Rectal smooth muscle tissue (tissue), 1 donor: ENCODE data around the gene ARHGEF7.
A peak's percentile ranks its signal among the peaks of the same experiment; 100 is the strongest.

Experiments
- H3K27ac ChIP-seq: one replicate; pipeline ENCODE4 v1.7.0; 2013; ENCODE audit warnings: low read depth, low read length, inconsistent platforms
- H3K27me3 ChIP-seq: one replicate; pipeline ENCODE4 v1.7.0; 2013; ENCODE audit warnings: low read length; ENCODE audit not compliant: control insufficient read depth, insufficient read depth
- H3K36me3 ChIP-seq: one replicate; pipeline ENCODE4 v1.7.0; 2013; ENCODE audit warnings: low read length; ENCODE audit not compliant: control insufficient read depth, insufficient read depth
- H3K4me1 ChIP-seq: one replicate; pipeline ENCODE4 v1.7.0; 2013; ENCODE audit warnings: low read length; ENCODE audit not compliant: control insufficient read depth, insufficient read depth
- H3K4me3 ChIP-seq: one replicate; pipeline ENCODE4 v1.7.0; 2013; ENCODE audit warnings: low read length
- H3K9ac ChIP-seq: one replicate; pipeline ENCODE4 v1.7.0; 2013; ENCODE audit warnings: low read length

Gene ARHGEF7

GRCh38 chr13:111202156-111202621, 87.1 kb downstream of the ARHGEF7 start:
- Histone ChIP-seq H3K4me3 (no peak overlapping the region), H3K27me3 (no peaks in the 10 kb centered on the region), H3K36me3 (peaks cover 2% of the 10 kb centered on the region), H3K4me1 (peaks cover 4% of the 10 kb centered on the region), H3K27ac (no peak overlapping the region), H3K9ac (no peak overlapping the region)

GRCh38 chr13:111202745-111203144, 87.6 kb downstream of the ARHGEF7 start:
- Histone ChIP-seq H3K27ac (no peak overlapping the region), H3K9ac (no peak overlapping the region), H3K36me3 (peaks cover 2% of the 10 kb centered on the region), H3K4me3 (no peak overlapping the region), H3K27me3 (no peaks in the 10 kb centered on the region), H3K4me1 (peaks cover 4% of the 10 kb centered on the region)

GRCh38 chr13:111203736-111204389, 88.8 kb downstream of the ARHGEF7 start:
- H3K4me1 ChIP-seq: peaks cover 4% of the 10 kb centered on the region
- H3K36me3 ChIP-seq: peaks cover 2% of the 10 kb centered on the region
- no peak overlapping the region for H3K9ac ChIP-seq
- no peak overlapping the region for H3K4me3 ChIP-seq
- no peak overlapping the region for H3K27ac ChIP-seq
- H3K27me3 ChIP-seq: no peaks in the 10 kb centered on the region

DNA sequence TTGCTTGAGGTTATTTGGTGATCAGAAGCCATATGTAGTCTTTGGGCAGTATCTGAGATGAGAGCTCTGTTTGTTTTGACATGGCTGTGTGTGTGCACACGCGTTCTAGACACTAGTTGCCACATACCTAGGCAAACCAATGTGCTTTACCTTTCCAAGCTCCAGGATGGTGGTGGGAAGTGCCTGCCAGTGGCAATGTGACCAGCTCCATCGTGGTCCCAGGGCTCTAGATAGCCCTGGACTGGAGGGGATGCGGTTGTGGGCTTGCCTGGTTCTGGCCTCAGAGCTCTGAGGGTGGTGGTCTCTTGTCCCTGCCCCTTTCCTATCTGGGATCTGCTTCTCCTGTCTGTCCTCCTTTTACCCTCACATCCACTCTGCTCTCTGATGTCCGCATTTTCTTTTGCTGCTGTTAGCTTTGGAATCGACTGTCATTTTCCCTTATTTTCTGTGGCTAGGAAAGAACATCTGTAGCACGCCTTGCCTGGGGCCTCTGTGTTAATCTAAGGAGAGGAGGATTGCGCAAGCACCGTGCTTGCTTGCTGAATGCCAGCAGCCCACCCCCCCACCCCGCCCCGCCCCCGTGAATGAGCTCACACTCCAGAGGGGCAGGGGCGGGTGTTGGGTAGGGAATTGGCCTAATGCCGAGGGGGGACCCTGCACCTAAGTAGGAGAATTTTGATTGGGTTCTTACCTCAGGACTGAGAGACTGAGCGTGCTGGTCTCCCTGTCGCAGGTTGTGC, 89.5 kb downstream of the ARHGEF7 start:
- Histone ChIP-seq H3K36me3 (peaks cover 2% of the 10 kb centered on the region), H3K4me3 (no peak overlapping the region), H3K4me1 (peaks cover 4% of the 10 kb centered on the region), H3K27ac (no peak overlapping the region), H3K9ac (no peak overlapping the region), H3K27me3 (no peaks in the 10 kb centered on the region)

DNA sequence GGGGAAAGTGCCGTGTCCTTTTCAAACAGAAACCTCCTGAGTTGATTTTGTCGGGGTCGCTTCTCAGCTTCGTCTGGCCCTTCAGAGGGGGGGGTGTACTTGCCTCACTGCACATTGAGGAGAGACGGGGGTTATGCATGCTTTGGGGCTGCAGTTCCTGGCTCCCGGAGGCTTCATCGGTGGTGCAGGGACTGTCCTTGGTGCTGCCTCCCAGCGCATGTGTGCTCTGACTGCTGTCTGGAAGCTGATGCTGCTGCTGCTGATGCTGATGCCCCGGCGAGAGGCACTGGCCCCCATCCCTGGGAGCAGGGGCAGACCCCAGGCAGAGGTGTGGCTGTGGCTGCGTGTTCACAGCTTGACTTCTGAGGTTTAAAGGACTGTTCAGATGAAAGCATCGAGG, 91.0 kb downstream of the ARHGEF7 start:
- H3K9ac ChIP-seq: no peak overlapping the region
- H3K27ac ChIP-seq: no peak overlapping the region
- no peaks in the 10 kb centered on the region for H3K27me3 ChIP-seq
- no peak overlapping the region for H3K4me3 ChIP-seq
- peaks cover 13% of the 10 kb centered on the region for H3K4me1 ChIP-seq
- peaks cover 2% of the 10 kb centered on the region for H3K36me3 ChIP-seq

- Histone ChIP-seq H3K4me3 (no peak overlapping the region), H3K27me3 (no peaks in the 10 kb centered on the region), H3K27ac (no peak overlapping the region), H3K36me3 (peaks cover 2% of the 10 kb centered on the region), H3K9ac (no peak overlapping the region), H3K4me1 (peaks cover 13% of the 10 kb centered on the region)
Measured at GRCh38 chr13:111209613-111210012, 94.5 kb downstream of the ARHGEF7 start.

DNA sequence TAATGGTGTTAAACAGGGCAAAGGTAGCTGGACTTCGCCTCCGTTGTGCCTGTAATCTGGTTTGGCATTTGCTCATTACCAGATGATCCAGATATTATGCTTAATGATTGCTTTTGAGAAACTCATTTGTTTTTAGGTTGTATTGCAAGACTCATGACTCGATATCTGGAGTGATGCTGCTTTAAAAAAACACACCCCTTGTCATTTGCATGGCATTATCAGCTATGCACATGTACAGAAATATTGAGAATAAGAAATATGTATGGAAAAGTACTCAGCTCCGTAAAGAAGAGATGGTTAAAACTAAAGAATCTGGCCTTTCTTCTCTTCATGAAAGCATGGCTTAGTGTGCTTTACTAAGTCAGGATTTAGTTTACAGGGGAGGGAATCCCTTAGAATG, 95.0 kb downstream of the ARHGEF7 start:
- H3K4me1 ChIP-seq: peaks cover 13% of the 10 kb centered on the region
- H3K27ac ChIP-seq: no peak overlapping the region
- no peak overlapping the region for H3K9ac ChIP-seq
- H3K36me3 ChIP-seq: peaks cover 2% of the 10 kb centered on the region
- H3K4me3 ChIP-seq: no peak overlapping the region
- no peaks in the 10 kb centered on the region for H3K27me3 ChIP-seq

DNA sequence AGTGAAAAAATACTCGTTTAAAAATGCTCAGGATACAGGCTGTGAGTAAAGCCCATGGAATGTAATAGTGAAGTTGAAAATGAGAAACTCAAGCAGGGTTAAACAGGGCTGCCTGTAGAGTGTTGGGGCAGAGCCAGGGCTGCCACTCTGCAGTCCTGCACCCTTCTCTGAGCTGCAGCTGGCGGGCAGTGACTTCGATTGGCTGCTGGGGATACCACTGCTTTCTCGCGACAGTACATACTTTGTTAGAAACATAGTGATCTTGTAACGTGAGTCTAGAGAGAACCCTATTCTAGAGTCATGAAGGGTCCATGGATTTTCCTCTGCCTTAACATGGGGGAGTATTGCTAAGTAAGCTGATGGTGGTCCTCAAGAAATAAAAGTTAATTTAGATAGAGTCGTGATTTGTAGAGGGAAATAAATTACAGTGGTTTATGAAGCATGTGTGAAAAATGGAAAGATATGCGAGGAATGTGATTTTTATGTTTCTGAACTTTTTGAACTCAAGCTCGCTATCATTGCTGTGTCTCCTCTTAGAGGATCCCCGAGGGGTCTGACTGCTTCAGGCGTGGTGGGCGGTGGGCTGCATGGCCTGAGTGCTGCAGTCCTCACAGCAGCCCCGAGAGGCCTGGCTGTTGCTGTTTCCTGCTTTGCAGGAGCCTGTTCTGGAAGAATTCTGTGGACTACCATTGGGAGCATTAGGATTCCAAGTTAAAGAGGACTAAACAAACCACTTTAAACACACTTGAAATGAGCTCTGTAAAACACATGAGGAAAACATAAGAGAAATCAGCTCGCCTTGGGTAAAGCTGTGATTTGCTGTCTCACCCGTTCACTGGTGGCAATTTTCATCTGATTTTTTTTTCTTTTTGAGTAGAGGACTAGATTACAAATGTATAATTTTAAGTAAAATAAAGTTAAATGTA, 95.7 kb downstream of the ARHGEF7 start:
- Histone ChIP-seq H3K4me3 (peak overlapping the region; percentile 23), H3K27ac (no peak overlapping the region), H3K27me3 (no peaks in the 10 kb centered on the region), H3K4me1 (peaks cover 13% of the 10 kb centered on the region), H3K36me3 (peaks cover under 1% of the 10 kb centered on the region), H3K9ac (no peak overlapping the region)

DNA sequence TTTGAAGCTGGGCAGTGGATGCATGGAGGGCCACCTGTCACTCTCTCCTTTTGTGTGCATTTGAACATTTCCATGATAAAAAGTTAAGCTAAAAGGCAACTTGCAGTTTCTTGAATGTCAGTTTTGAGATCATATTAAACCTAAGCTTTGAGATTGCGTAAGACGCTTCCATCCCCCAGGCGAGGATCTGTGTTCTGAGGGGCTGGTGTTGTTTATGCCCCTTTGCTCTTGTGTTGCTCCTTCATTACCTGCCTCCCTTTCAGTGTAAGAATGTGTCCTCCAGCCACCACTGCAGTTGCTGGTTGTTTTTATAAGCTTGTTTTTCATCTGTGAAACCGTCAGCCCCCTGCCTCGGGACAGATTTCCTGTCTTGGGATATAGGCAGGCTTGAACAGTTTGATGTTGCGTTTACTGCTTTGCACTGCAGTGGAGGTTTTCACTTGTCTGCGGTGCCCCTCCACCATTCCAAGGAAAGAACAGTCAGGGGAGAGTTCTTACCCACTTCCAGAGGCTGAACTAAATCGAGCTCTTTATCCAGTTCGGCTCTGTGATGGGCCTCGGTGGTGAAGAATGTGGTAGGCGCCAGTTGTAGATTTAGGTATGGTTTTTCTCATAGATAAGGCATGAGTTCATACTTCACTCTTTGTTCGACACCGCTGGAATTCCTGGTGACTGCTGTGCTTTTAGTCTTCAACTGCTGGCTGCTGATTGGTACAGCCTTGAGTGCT, 96.8 kb downstream of the ARHGEF7 start:
- Histone ChIP-seq H3K36me3 (no peaks in the 10 kb centered on the region), H3K4me3 (no peak overlapping the region), H3K9ac (no peak overlapping the region), H3K27me3 (no peaks in the 10 kb centered on the region), H3K4me1 (peaks cover 13% of the 10 kb centered on the region), H3K27ac (no peak overlapping the region)

GRCh38 chr13:111212517-111212873, 97.4 kb downstream of the ARHGEF7 start:
- H3K36me3 ChIP-seq: no peaks in the 10 kb centered on the region
- H3K27ac ChIP-seq: no peak overlapping the region
- peaks cover 13% of the 10 kb centered on the region for H3K4me1 ChIP-seq
- no peaks in the 10 kb centered on the region for H3K27me3 ChIP-seq
- no peak overlapping the region for H3K9ac ChIP-seq
- no peak overlapping the region for H3K4me3 ChIP-seq

GRCh38 chr13:111213964-111214726, 99.0 kb downstream of the ARHGEF7 start:
- Histone ChIP-seq H3K4me1 (peaks cover 14% of the 10 kb centered on the region), H3K27me3 (no peaks in the 10 kb centered on the region), H3K36me3 (no peaks in the 10 kb centered on the region), H3K4me3 (no peak overlapping the region), H3K27ac (no peak overlapping the region), H3K9ac (no peak overlapping the region)
